Hematopoietic multipotent progenitor cell treated with erythropoietin and hydrocortisone succinate and interleukin-3 and kit ligand, for 4 days (in vitro differentiated cells): Measurements from ENCODE around the gene MAIP1.

Experiments
- DNase-seq: peaks from one replicate; pipeline ENCODE4 v3.0.0-alpha.2; 2015

MAIP1 gene

GRCh38 chr2:199994371-199994770, 39.0 kb downstream of the MAIP1 start:
- DNase-seq = no peak

GRCh38 chr2:199994896-199995295, 39.5 kb downstream of the MAIP1 start:
- no peak for DNase-seq

- no peak for DNase-seq
Measured at GRCh38 chr2:199997296-199997695, 41.9 kb downstream of the MAIP1 start.

- DNase-seq = no peak
Measured at GRCh38 chr2:199999166-199999565, 43.8 kb downstream of the MAIP1 start.

- no peak for DNase-seq
Measured at GRCh38 chr2:200000444-200001163, 45.2 kb downstream of the MAIP1 start.

- no peak for DNase-seq
Measured at GRCh38 chr2:200003444-200003843, 48.1 kb downstream of the MAIP1 start.

GRCh38 chr2:200005675-200006074, 50.3 kb downstream of the MAIP1 start:
- DNase-seq = no peak

GRCh38 chr2:200007306-200007705, 51.9 kb downstream of the MAIP1 start:
- no peak for DNase-seq

- DNase-seq = no peak
Measured at GRCh38 chr2:200012401-200012800, 57.0 kb downstream of the MAIP1 start.
